ENCODE data around the gene AFG1L.

DNA sequence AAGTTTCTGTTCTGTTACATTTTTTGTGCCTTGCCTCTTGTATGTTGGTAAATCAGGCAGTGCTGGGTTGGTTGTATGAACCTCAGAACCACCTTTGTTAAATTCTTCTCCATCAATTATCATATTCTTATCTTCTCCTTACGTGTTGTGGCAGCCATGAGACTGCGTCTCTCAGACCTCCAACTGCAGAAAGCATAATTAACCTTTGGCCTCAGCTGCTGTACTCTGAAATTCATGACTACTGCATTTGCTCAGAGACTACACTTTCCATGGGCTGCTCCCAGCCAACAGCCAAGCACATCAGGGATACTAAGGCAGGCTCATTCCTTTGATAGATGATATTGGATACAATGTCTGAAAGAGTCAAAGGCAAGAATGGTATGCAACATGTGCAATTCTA, 18.9 kb upstream of the AFG1L start:
- TF ChIP-seq POLR2AphosphoS5 (IDR thresholded peaks at IDR 0.05; ENCODE audit: low read depth, low read length) (no peak), POLR2A (IDR thresholded peaks at IDR 0.05; ENCODE audit: low read depth, low read length) (no peak), SPI1 (IDR thresholded peaks at IDR 0.05; ENCODE audit: low read depth, low read length) (no peak), TAF1 (IDR thresholded peaks at IDR 0.05; ENCODE audit: low read depth, low read length) (no peak)

All from GM12891 (cell line).